Tibial nerve (tissue), 3 donors: Measurements from ENCODE around the gene MYH14.

ENCODE experiments used
- CTCF ChIP-seq, 5 experiments: fragments of 200-600 bp in 3 of 5; fragments of 450-650 bp in 2 of 5; sonication (generic) in 3 of 5; IDR thresholded peaks; one replicate each; pipeline ENCODE4 v1.5.1; 2016 to 2019; ENCODE audit warnings: antibody characterized with exemption in 5 of 5, mild to moderate bottlenecking in 3 of 5, moderate library complexity in 2 of 5
- POLR2A ChIP-seq, 2 donors: fragments of 450-650 bp; IDR thresholded peaks; one replicate each; pipeline ENCODE4 v1.6.1; 2017; ENCODE audit warnings: antibody characterized with exemption in 2 of 2, mild to moderate bottlenecking in 2 of 2, moderate library complexity in 2 of 2

DNA sequence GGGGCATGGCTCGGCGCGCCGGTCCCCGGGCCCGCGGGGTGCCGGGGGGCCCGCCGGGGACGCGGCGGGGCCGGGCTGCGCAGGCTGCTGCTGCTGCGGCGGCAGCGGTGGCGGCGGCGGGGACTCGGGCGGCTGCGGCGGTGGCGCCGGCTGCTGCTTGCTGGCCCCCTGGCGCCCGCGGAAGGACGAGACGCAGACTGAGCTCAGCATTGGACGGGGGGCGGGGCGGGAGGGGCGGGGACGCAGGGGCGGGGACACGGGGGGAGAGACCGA, 125.4 kb downstream of the MYH14 start:
- no peak for TF ChIP-seq CTCF (IDR thresholded peaks at IDR 0.05)
- TF ChIP-seq POLR2A (IDR thresholded peaks at IDR 0.05), result no peak
